ENCODE results near the gene ST8SIA2.

The ST8SIA2 gene, protein sequence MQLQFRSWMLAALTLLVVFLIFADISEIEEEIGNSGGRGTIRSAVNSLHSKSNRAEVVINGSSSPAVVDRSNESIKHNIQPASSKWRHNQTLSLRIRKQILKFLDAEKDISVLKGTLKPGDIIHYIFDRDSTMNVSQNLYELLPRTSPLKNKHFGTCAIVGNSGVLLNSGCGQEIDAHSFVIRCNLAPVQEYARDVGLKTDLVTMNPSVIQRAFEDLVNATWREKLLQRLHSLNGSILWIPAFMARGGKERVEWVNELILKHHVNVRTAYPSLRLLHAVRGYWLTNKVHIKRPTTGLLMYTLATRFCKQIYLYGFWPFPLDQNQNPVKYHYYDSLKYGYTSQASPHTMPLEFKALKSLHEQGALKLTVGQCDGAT

DNA sequence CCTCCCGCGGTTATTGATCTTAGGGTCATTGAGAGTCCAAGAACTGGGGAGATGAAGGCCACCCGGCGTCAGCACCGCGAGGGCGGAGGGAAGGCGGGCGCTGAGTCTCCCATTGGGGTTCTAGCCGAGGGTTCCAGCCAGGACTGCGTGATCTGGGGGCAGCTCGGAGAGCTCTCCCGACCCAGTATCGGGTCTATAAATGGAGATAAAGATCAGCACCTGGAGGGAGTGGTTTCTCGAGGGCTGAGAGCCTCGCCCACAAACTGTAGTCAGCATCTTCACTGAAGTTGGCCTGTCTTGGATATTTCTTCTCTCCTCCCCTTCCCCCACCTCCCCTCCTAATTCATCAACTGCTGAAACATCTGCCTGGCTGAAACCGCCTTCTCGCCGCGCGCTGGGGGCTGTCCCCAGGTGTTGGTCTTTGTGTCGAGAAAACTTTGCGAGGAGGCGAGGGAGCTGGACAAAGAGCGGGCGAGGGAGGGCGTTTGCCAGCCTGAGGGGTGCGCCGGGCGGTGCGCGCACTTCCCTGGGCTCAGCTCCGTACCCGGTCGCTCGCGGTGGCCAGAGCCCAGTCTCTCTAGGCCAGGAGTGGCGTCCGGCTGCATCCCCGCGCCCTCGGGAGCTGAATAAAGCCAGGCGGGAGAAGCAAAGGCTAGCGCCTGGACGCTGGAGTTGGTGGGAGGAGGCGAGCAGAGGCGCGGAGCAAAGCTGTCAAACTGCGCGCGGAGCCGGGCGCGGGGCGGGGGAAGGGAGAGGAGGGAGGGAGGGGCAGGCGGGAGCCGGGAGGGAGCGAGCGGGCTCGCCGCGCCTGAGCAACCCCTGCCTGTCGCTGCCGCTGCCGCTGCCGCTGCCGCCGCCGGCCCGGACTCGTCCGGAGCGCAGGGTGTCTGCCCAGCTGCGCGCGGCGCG, at the start of gene ST8SIA2:
Gene ST8SIA2 (plus strand): TSS at position 811 of the 909 bp plus-strand sequence. CDS start 184 bp downstream, outside the sequence.
- no peak for DNase-seq

GRCh38 chr15:92343924-92344643, 49.6 kb upstream of the ST8SIA2 start:
- peak; percentile 39 for DNase-seq

GRCh38 chr15:92346063-92346462, 47.6 kb upstream of the ST8SIA2 start:
- no peak for DNase-seq

DNA sequence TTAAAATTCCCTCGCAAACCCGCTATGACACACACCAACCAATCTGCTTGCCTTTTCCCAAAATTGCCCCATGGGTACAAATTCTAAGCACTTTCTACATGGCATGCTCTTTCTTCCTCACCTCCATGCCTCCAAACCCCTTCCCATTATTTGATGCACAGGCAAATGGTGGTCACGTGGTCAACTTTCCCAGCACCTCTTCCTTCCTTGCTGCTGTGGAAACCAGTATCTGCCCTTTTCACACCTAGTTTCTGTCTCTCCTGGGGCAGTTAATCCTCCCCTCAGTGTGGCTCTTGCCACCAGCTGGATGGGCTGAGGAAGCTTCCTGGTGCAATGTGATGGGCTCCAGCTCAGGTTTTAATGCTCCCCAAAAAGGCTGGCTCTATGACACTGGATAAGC, 38.4 kb upstream of the ST8SIA2 start:
- DNase-seq = no peak

- no peak for DNase-seq
Observed at GRCh38 chr15:92361321-92362000, 32.2 kb upstream of the ST8SIA2 start.

DNA sequence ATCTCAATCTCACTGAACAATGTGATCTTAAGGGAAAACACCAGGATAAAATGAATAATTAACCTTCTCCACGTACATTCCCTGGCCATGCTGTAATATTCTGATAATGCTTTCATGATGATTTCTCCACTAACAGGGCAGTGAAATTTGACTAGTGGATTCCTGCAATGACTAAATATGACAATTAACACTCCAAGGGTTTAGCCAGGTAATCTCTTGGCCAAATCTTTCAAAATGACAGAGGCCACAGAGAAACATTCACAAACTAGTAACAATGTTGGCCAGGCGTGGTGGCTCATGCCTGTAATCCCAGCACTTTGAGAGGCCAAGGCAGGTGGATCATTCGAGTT, 31.7 kb upstream of the ST8SIA2 start:
- DNase-seq = no peak

DNA sequence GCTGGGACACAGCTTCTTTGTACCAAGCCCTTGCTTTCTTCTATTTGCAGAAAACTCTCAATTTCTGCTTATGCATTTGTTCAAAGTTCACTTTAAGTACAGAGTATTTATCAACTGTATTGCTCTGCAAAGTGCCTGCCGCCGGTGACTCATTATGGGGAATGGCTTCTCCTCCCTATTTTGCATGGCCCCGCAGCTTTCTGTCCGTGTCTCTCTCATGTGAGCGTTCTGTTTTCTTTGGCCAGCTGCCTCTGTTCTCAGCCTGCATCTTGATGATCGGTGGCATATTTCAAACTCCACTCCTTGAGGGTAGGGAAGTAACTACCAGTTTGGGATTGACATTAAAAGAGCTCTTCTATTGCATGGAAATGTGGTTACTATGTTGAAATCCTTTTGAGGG, 28.6 kb upstream of the ST8SIA2 start:
- no peak for DNase-seq

DNA sequence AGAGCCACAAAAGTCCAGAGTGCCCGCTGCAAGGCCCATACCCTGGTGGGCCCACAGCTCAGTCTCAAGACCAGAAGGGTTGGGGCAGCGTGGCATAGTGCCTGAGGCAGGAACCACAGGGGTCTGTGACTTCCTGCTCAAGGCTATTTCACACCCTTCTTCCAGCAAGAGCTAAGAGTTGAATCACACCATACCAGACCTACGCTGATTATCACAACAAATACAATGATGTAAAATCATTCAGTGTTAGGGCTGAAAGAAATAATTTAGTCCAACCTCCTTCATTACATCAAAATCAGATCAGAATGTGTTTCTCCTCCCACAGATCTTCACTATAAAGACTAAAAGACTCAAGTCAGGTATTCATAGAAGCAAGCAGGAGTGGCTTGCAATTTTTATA, 27.8 kb upstream of the ST8SIA2 start:
- DNase-seq = no peak

- no peak for DNase-seq
Observed at GRCh38 chr15:92366381-92366780, 27.3 kb upstream of the ST8SIA2 start.

GRCh38 chr15:92375057-92375456, 18.6 kb upstream of the ST8SIA2 start:
- no peak for DNase-seq

DNA sequence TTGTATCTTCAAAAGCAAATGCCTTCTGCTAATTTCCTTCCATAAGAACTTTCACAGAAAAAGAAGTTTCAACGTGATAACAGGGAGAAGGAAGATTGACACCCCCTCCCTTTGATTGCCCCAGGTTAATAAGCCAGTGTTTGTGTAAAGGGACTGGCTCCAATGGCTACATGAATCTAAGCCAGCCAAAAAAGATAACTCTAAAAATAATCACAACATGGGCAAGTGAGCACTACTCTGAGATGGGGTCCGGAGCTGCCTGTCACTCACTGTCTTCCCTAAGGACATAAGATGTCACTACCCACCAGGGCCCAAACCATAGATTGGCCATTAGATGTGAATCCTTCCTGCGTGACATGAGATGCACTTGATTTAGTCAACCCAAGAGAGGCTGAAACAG, 17.6 kb upstream of the ST8SIA2 start:
- no peak for DNase-seq

DNA sequence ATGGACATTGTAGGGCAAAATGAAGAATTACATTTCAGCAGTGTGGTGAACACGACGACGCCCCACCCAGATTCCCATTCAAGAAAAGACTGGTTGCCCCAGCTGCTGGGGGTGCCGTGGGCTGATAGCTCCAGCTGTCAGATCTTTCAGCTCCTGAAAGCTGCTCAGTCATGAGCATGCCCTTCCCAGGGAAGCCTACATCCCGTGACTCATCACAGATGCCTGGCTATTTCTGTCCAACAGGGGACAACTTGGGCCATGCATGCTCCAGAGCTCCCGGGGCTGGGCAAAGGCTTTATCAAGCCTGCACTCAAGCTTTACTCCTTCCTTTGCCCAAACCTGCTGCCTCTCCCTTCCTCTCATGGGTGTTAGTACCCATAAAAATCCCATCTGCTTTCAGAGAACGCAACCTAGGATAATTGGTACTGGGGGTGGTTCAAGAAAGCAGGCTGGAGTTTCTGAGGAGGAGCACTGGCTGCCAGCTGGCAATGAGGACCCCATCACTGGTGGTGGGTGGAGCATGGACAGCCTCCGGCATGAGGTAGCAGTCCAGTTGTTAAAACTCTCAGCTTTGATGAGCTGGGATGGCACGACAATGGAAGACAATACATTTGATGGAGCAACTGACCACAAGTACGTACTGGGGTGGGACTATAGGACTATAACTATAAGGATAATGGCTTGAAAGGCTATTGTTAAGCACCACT, 16.4 kb upstream of the ST8SIA2 start:
- no peak for DNase-seq

- DNase-seq = no peak
Observed at GRCh38 chr15:92383519-92384324, 10.0 kb upstream of the ST8SIA2 start.

GRCh38 chr15:92384381-92384780, 9.3 kb upstream of the ST8SIA2 start:
- DNase-seq = no peak

GRCh38 chr15:92385096-92385495, 8.6 kb upstream of the ST8SIA2 start:
- no peak for DNase-seq

DNA sequence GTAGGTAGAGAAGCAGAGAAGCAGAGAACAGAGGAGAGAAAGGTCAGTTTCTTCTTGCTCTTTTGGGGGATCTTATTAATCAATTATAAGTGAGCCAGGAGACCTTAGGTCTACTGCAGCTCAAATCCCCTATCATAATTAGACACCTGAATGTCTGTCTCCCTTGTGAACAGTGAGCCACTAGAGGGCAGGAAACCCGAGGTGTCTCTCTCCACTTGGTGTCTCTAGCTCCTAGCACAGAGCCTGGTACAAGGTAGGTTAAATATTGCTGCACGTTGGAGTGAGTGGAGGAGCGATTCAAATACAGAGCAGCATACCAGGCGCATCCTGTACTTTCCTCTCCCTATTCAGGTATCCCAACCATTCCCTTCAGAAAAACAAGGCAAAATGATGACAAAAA, 2.0 kb upstream of the ST8SIA2 start:
- no peak for DNase-seq

DNA sequence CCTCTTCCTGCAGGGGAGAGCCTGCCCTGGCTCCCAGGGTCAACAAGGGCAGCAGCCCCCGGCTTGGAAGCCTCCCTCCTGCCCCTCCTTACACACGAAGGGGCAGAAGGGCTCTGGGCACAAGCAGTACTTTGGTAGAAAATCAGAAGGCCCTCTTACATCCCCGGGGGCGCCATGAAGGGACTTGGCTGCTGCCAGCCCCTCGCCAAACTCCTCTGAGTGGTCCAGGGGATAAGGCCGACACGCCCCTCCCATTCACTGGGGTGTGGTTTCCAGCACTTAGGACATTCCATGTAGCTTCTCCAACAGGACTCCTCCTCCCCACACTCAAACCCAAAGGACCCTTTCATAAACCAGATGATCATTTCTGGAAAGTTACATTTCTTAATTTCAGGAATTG, 1.2 kb upstream of the ST8SIA2 start:
- DNase-seq = no peak

GRCh38 chr15:92393980-92394308, 263 bp downstream of the ST8SIA2 start:
- DNase-seq = no peak

GRCh38 chr15:92394309-92395097, 822 bp downstream of the ST8SIA2 start:
- DNase-seq = no peak

- no peak for DNase-seq
Observed at GRCh38 chr15:92395098-92395635, 1.5 kb downstream of the ST8SIA2 start.
